Suprapubic skin (tissue), 3 donors: Measurements from ENCODE around the gene UACA.

Experiments used
- POLR2AphosphoS5 ChIP-seq, 3 donors: sonication (generic); formaldehyde crosslinking; IDR thresholded peaks; one replicate each; pipeline ENCODE4 v1.6.1; 2017; ENCODE audit warnings: antibody characterized with exemption in 3 of 3
- TF ChIP-seq, protein P1 (sequence below), 2 donors: fragments of 200-600 bp in 1 of 2; fragments of 450-650 bp in 1 of 2; sonication (generic) in 1 of 2; IDR thresholded peaks; one replicate each; pipeline ENCODE4 v1.5.1; 2016 to 2019; ENCODE audit warnings: antibody characterized with exemption in 2 of 2, mild to moderate bottlenecking in 1 of 2, moderate library complexity in 1 of 2

GRCh38 chr15:70712271-70712670 lies 51.1 kb downstream of the UACA start:
- TF ChIP-seq, protein P1, sequence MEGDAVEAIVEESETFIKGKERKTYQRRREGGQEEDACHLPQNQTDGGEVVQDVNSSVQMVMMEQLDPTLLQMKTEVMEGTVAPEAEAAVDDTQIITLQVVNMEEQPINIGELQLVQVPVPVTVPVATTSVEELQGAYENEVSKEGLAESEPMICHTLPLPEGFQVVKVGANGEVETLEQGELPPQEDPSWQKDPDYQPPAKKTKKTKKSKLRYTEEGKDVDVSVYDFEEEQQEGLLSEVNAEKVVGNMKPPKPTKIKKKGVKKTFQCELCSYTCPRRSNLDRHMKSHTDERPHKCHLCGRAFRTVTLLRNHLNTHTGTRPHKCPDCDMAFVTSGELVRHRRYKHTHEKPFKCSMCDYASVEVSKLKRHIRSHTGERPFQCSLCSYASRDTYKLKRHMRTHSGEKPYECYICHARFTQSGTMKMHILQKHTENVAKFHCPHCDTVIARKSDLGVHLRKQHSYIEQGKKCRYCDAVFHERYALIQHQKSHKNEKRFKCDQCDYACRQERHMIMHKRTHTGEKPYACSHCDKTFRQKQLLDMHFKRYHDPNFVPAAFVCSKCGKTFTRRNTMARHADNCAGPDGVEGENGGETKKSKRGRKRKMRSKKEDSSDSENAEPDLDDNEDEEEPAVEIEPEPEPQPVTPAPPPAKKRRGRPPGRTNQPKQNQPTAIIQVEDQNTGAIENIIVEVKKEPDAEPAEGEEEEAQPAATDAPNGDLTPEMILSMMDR (IDR thresholded peaks at IDR 0.05): no peak
- no peak for TF ChIP-seq POLR2AphosphoS5 (IDR thresholded peaks at IDR 0.05)
